Measurements from ENCODE around the gene SLC39A13.

GRCh38 chr11:47387944-47388696 is 20.3 kb upstream of the SLC39A13 start:
- TF ChIP-seq CTCF (IDR thresholded peaks at IDR 0.05; ENCODE audit: insufficient read depth, low read length, poor library complexity, severe bottlenecking) (no peak), EZH2phosphoT487 (conservative IDR thresholded peaks at IDR 0.05; ENCODE audit: low read length) (no peak)

Measured in SU-DHL-6 (cell line).